NCI-H1048 (cell line): ENCODE measurements around the gene PRIM1.
A peak's percentile ranks its signal among the peaks of the same experiment; 100 is the strongest.
"Not testable (repeated sequence)": the region's sequence is repeated elsewhere in the genome, so short reads cannot be mapped to it uniquely, and the experiment has no call there.

Source experiments
- DNase-seq: peaks from one replicate; lab custom pipeline; 2025; lab: John Stamatoyannopoulos, UW

The PRIM1 gene

GRCh38 chr12:56760460-56760859 lies 8.3 kb upstream of the PRIM1 start:
- no peak for DNase-seq

- no peak for DNase-seq
Measured at GRCh38 chr12:56759263-56759908, 7.3 kb upstream of the PRIM1 start.

GRCh38 chr12:56758728-56759262 lies 6.7 kb upstream of the PRIM1 start:
- no peak for DNase-seq

- not testable (repeated sequence) for DNase-seq
Measured at GRCh38 chr12:56757971-56758370, 5.8 kb upstream of the PRIM1 start.

GRCh38 chr12:56753566-56753965 lies 1.4 kb upstream of the PRIM1 start:
- DNase-seq = no peak

GRCh38 chr12:56750596-56750995 lies 1.5 kb downstream of the PRIM1 start:
- DNase-seq = not testable (repeated sequence)

GRCh38 chr12:56749853-56750252 lies 2.3 kb downstream of the PRIM1 start:
- no peak for DNase-seq

- no peak for DNase-seq
Measured at GRCh38 chr12:56749359-56749758, 2.8 kb downstream of the PRIM1 start.

- DNase-seq = no peak
Measured at GRCh38 chr12:56728139-56728861, 23.8 kb downstream of the PRIM1 start.

GRCh38 chr12:56726196-56726675 lies 25.9 kb downstream of the PRIM1 start:
- not testable (repeated sequence) for DNase-seq

- no peak for DNase-seq
Measured at GRCh38 chr12:56725723-56726102, 26.4 kb downstream of the PRIM1 start.

- DNase-seq = peak; percentile 89
Measured at GRCh38 chr12:56724972-56725722, 27.0 kb downstream of the PRIM1 start, which contains the start of gene NACA. TSS of gene NACA (minus strand) at chr12:56725299. CDS start at chr12:56724521, 778 bp downstream.

GRCh38 chr12:56724701-56724971 lies 27.5 kb downstream of the PRIM1 start:
- no peak for DNase-seq

- no peak for DNase-seq
Measured at GRCh38 chr12:56723889-56724700, 28.0 kb downstream of the PRIM1 start.

GRCh38 chr12:56723352-56723751 lies 28.8 kb downstream of the PRIM1 start:
- no peak for DNase-seq

- DNase-seq = no peak
Measured at GRCh38 chr12:56722832-56723231, 29.3 kb downstream of the PRIM1 start.

GRCh38 chr12:56721721-56722120 lies 30.4 kb downstream of the PRIM1 start:
- no peak for DNase-seq

GRCh38 chr12:56721216-56721615 lies 30.9 kb downstream of the PRIM1 start:
- no peak for DNase-seq

- DNase-seq = no peak
Measured at GRCh38 chr12:56720731-56721151, 31.4 kb downstream of the PRIM1 start.

- no peak for DNase-seq
Measured at GRCh38 chr12:56719056-56719455, 33.1 kb downstream of the PRIM1 start.

GRCh38 chr12:56718636-56719035 lies 33.5 kb downstream of the PRIM1 start:
- DNase-seq = no peak

- no peak for DNase-seq
Measured at GRCh38 chr12:56718149-56718548, 34.0 kb downstream of the PRIM1 start.
